ENCODE measurements around the gene ZBTB25. TPM values are rescaled to one million over a fixed set of nuclear protein-coding genes. Genes with fewer than 3 reads are reported as not detected.

ZBTB25 gene
- total RNA-seq, 1 donor from 2014 or later: 11.3 TPM

- H3K4me3 Mint-ChIP-seq: no peak overlapping the region
Observed at GRCh38 chr14:64417055-64417770, 86.4 kb downstream of the ZBTB25 start.

GRCh38 chr14:64416348-64416932 lies 87.2 kb downstream of the ZBTB25 start:
- no peak overlapping the region for H3K27ac Mint-ChIP-seq
- H3K9me3 Mint-ChIP-seq: no peaks in the 10 kb centered on the region
- no peaks in the 10 kb centered on the region for H3K27me3 Mint-ChIP-seq
- TF ChIP-seq CTCF (conservative IDR thresholded peaks at IDR 0.05): no peak
- H3K36me3 Mint-ChIP-seq: peaks cover 41% of the 10 kb centered on the region
- no peak for DNase-seq (ENCODE audit: extremely low spot score, unreplicated experiment)
- H3K4me1 Mint-ChIP-seq (ENCODE audit: unreplicated experiment): peaks cover 5% of the 10 kb centered on the region
- no peak overlapping the region for H3K4me3 Mint-ChIP-seq

More at GRCh38 chr14:64417055-64417770, 86.4 kb downstream of the ZBTB25 start:
- no peaks in the 10 kb centered on the region for H3K27me3 Mint-ChIP-seq
- no peak for DNase-seq (ENCODE audit: extremely low spot score, unreplicated experiment)
- peaks cover 41% of the 10 kb centered on the region for H3K36me3 Mint-ChIP-seq
- H3K4me1 Mint-ChIP-seq (ENCODE audit: unreplicated experiment): peaks cover 5% of the 10 kb centered on the region
- no peak overlapping the region for H3K27ac Mint-ChIP-seq
- no peak for TF ChIP-seq CTCF (conservative IDR thresholded peaks at IDR 0.05)
- no peaks in the 10 kb centered on the region for H3K9me3 Mint-ChIP-seq

- Mint-ChIP-seq H3K4me3 (no peak overlapping the region), H3K4me1 (ENCODE audit: unreplicated experiment) (peaks cover 7% of the 10 kb centered on the region), H3K27ac (no peak overlapping the region), H3K9me3 (no peaks in the 10 kb centered on the region), H3K27me3 (no peaks in the 10 kb centered on the region), H3K36me3 (peaks cover 26% of the 10 kb centered on the region)
- DNase-seq (ENCODE audit: extremely low spot score, unreplicated experiment): no peak
- no peak for TF ChIP-seq CTCF (conservative IDR thresholded peaks at IDR 0.05)
Observed at GRCh38 chr14:64412237-64412636, 91.4 kb downstream of the ZBTB25 start.

- H3K36me3 Mint-ChIP-seq: peaks cover 22% of the 10 kb centered on the region
- H3K27ac Mint-ChIP-seq: no peak overlapping the region
- no peak overlapping the region for H3K4me3 Mint-ChIP-seq
- TF ChIP-seq CTCF (conservative IDR thresholded peaks at IDR 0.05): no peak
- no peaks in the 10 kb centered on the region for H3K9me3 Mint-ChIP-seq
- H3K4me1 Mint-ChIP-seq (ENCODE audit: unreplicated experiment): peaks cover 7% of the 10 kb centered on the region
- DNase-seq (ENCODE audit: extremely low spot score, unreplicated experiment): no peak
- H3K27me3 Mint-ChIP-seq: no peaks in the 10 kb centered on the region
Observed at GRCh38 chr14:64411001-64411400, 92.6 kb downstream of the ZBTB25 start.

- H3K36me3 Mint-ChIP-seq: peaks cover 21% of the 10 kb centered on the region
- no peaks in the 10 kb centered on the region for H3K27me3 Mint-ChIP-seq
- TF ChIP-seq CTCF (conservative IDR thresholded peaks at IDR 0.05): no peak
- no peaks in the 10 kb centered on the region for H3K9me3 Mint-ChIP-seq
- no peak for DNase-seq (ENCODE audit: extremely low spot score, unreplicated experiment)
- H3K27ac Mint-ChIP-seq: no peak overlapping the region
- no peak overlapping the region for H3K4me3 Mint-ChIP-seq
- H3K4me1 Mint-ChIP-seq (ENCODE audit: unreplicated experiment): peaks cover 7% of the 10 kb centered on the region
Observed at GRCh38 chr14:64410084-64410774, 93.4 kb downstream of the ZBTB25 start.
